K562 treated with DMSO at 1 percent for 4 hours (cell line): ENCODE measurements around the gene CD300A. TPM values are rescaled to one million over a fixed set of nuclear protein-coding genes. Genes with fewer than 3 reads are reported as not detected.

Experiments used
- total RNA-seq: library from RNA; unstranded; fragments of 300-600 nt; gene quantifications from 2 replicates; pipeline ENCODE4 v1.2.3, GENCODE V29; 2022; ENCODE audit not compliant: insufficient read depth

Gene CD300A
- total RNA-seq = 1.5 and 3.1 TPM in 2 replicates

DNA sequence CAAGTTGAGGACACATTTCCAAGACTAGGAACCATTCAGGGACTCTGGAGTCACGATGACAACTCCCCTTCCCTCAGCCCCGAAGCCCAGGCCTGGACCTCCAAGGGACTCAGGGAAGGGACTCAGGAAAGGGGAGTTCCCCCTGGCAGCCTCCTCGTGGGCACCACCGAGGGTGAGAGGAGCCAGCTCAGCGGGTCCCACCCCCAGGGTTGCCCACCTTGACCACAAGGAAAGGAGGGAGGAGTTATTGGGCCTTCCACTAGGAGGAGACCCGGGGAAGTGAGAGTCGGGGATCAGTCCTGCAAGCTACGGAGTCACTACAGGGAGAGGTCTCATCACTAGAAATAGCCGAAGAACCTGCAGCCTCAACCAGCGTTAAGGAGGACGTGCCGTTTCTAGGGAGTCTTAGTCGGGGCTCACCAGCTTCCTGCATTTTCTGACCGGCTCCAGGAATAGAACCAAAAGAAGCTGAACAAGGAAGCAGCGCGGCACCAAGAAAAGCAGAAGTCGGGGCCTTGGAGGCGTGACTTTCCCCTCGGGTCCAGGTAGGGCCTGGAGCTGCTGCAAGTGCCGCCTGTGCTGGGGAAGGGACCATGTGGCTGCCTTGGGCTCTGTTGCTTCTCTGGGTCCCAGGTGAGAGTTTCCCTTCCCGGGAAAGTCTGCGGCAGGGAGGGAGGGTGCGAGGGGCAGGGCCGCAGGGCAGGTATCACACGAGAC lies at the start of gene CD300A:
TSS of gene CD300A (plus strand) at position 524 of the 717 bp plus-strand sequence. CDS start at position 594, 70 bp downstream.

DNA sequence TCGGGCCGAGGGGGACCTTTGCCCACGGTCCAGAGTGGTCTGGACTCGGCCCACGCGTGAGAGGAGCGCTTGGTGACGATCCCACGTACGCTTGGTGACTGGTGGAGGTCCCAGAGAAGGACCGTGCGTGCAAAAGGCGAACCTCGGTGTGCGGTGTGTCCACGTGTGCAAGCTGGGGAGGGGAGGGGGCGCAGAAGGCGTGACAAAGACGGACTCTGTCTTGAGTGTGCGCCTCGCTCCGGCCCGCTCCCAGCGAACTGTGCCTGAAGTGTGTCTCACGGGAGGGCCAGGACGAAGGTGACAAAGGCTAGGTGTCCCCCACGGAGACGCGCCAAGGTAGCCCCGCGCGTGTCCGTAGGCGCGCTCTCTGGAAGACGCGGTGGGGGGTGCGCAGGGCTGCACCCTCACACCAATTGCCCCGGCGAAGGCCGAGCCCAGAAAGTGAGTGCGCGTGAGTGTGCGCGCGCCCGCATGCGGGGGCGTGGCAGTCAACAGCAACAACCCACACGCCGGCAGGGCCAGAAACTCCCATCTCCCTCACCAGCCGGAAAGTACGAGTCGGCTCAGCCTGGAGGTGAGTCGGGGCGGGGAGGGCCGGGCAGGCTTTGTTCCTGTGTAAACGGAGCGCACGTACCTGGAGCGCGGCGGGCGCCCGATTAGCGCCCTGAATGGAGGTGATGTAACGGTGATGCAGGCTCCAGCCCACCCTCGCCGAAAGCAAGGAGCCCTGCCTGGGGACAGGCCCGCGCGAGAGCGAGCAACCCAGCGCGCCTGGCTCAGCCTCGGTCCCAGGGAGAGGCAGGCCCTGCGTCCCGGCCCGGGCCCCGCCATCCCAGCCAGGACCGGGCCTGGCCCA lies 34.6 kb upstream of the CD300A start, which contains the start of gene GPRC5C:
TSS of gene GPRC5C (plus strand) at position 521 of the 856 bp plus-strand sequence. CDS start 7,689 bp downstream, outside the sequence.

DNA sequence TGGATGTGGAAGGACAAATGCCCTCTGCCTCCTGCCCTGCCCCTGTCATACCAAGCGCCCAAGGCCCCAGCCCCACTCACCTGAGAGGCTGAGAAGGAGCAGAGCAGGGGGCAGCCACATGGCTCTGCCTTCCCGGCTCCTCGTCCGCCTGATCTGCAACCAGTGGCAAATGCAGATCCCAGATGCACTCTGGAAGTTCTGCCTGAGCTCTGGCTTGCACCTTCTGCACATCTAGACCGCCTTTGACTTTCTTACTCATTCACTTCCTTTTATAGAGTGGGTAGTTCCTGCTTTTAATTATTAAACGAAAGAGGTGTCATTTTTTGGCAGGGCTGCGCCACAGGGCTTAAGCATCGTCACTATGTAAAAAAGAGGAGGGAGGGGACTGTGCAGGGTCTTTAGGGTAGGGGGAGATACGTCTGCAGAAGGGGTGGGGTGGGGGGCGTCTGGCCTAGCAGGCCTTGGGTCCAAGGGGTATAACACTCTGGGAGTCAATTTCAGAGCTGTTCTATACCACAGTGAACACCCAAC lies 64.9 kb downstream of the CD300A start, which contains the start of gene CD300LB:
TSS of gene CD300LB (minus strand) at position 245 of the 531 bp plus-strand sequence. CDS start at position 120, 125 bp downstream.

Other genes with a start within 250 kb of the CD300A start
- not detected in 2 replicates for gene DNAI2, start 192.4 kb upstream of the CD300A start, total RNA-seq
- gene KIF19, start 140.4 kb upstream of the CD300A start, total RNA-seq = not detected in 2 replicates
- not detected in 2 replicates for gene BTBD17, start 104.8 kb upstream of the CD300A start, total RNA-seq
- not detected in 2 replicates for gene GPR142, start 99.1 kb upstream of the CD300A start, total RNA-seq
- 6.6 and 15.4 TPM in 2 replicates for gene GPRC5C, start 34.5 kb upstream of the CD300A start, total RNA-seq
- not detected in 2 replicates for gene CD300LB, start 64.8 kb downstream of the CD300A start, total RNA-seq
- not detected in 2 replicates for gene CD300C, start 79.5 kb downstream of the CD300A start, total RNA-seq
- gene CD300H, start 100.9 kb downstream of the CD300A start, total RNA-seq = not detected in 2 replicates
- not detected in 2 replicates for gene CD300LD, start 125.6 kb downstream of the CD300A start, total RNA-seq
- not detected in 2 replicates for gene CD300E, start 157.1 kb downstream of the CD300A start, total RNA-seq
- not detected in 2 replicates for gene CD300LF, start 246.3 kb downstream of the CD300A start, total RNA-seq